ENCODE measurements around the gene UGDH.

DNA sequence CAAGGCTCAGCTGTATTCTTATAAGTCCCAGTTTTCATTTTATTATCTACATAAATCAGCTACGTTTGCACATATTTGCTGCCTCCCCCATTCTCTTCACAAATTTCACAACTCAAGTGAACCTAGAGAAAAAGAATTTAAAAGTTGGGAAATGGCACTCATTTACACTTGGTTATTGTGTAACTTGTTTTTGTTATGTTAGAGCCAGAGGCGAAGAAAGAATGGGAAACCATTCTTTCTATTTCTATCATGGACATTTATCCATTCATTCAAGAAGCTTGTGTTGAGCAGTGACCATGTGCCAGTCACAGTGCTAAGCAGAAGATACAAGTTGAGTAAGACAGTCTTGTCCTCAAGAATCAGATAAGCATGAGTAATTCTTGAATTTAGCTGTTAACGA lies 54.8 kb downstream of the UGDH start:
- TF ChIP-seq, protein P1, sequence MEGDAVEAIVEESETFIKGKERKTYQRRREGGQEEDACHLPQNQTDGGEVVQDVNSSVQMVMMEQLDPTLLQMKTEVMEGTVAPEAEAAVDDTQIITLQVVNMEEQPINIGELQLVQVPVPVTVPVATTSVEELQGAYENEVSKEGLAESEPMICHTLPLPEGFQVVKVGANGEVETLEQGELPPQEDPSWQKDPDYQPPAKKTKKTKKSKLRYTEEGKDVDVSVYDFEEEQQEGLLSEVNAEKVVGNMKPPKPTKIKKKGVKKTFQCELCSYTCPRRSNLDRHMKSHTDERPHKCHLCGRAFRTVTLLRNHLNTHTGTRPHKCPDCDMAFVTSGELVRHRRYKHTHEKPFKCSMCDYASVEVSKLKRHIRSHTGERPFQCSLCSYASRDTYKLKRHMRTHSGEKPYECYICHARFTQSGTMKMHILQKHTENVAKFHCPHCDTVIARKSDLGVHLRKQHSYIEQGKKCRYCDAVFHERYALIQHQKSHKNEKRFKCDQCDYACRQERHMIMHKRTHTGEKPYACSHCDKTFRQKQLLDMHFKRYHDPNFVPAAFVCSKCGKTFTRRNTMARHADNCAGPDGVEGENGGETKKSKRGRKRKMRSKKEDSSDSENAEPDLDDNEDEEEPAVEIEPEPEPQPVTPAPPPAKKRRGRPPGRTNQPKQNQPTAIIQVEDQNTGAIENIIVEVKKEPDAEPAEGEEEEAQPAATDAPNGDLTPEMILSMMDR (IDR thresholded peaks at IDR 0.05; ENCODE audit: low read depth, low read length) = no peak
- no peak for TF ChIP-seq POLR2A (IDR thresholded peaks at IDR 0.05; ENCODE audit: extremely low read depth, insufficient read length)
